Muscle of leg (tissue), 11 donors: ENCODE results near the gene IRX2. TPM values are rescaled to one million over a fixed set of nuclear protein-coding genes. Genes with fewer than 3 reads are reported as not detected.

Experiments
- DNase-seq: peaks from one replicate; pipeline ENCODE4 v3.0.0; 2013
- H3K27ac ChIP-seq: one replicate; pipeline ENCODE4 v1.5.1; 2013; ENCODE audit warnings: mild to moderate bottlenecking, low read length, control low read depth
- H3K27me3 ChIP-seq: one replicate; pipeline ENCODE4 v1.6.1; 2013; ENCODE audit warnings: low read length; ENCODE audit not compliant: control insufficient read depth, insufficient read depth
- H3K36me3 ChIP-seq: one replicate; pipeline ENCODE4 v1.6.1; 2013; ENCODE audit warnings: low read length; ENCODE audit not compliant: control insufficient read depth, insufficient read depth
- H3K4me1 ChIP-seq: one replicate; pipeline ENCODE4 v1.6.1; 2013; ENCODE audit warnings: low read length; ENCODE audit not compliant: control insufficient read depth, insufficient read depth
- H3K4me3 ChIP-seq: one replicate; pipeline ENCODE4 v1.5.1; 2013; ENCODE audit warnings: low read length, control low read depth
- H3K9me3 ChIP-seq: replicated peaks from 2 replicates; pipeline ENCODE4 v1.6.1; 2013; ENCODE audit warnings: low read depth, low read length; ENCODE audit not compliant: control insufficient read depth
- WGBS: methylation state at CpG from one replicate; pipeline ENCODE4 v1.1.5; 2013; ENCODE audit warnings: missing lambda C conversion rate; ENCODE audit not compliant: insufficient coverage; 5-methylcytosine and 5-hydroxymethylcytosine counted together
- polyA plus RNA-seq, 8 donors: library from polyadenylated mRNA; unstranded; fragments of 120-200 nt; gene quantifications; one replicate each; pipeline versions ENCODE4 v1.2.1 to v1.2.3, GENCODE V29; 2013; ENCODE audit warnings: inconsistent platforms in 1 of 8, low replicate concordance in 1 of 8; ENCODE audit not compliant: insufficient read length in 8 of 8, insufficient read depth in 1 of 8
- total RNA-seq: library from RNA; stranded (reverse); fragments of 120-200 nt; gene quantifications from one replicate; pipeline ENCODE4 v1.2.4, GENCODE V29; 2013

The IRX2 gene
- total and polyA plus RNA-seq, 9 donors = 0.07 to 10.9 (median 0.18) TPM; not detected in 1

GRCh38 chr5:2697446-2698200 is 53.9 kb downstream of the IRX2 start:
- peaks cover 8% of the 10 kb centered on the region for H3K27me3 ChIP-seq

GRCh38 chr5:2697041-2697440 is 54.4 kb downstream of the IRX2 start:
- H3K4me1 ChIP-seq = no peaks in the 10 kb centered on the region
- H3K9me3 ChIP-seq = no peaks in the 10 kb centered on the region
- DNase-seq = no peak
- H3K4me3 ChIP-seq = no peak overlapping the region
- no peak overlapping the region for H3K27ac ChIP-seq
- H3K27me3 ChIP-seq = peaks cover 7% of the 10 kb centered on the region
- 89% methylated on average over 3 of the region's 9 CpGs for WGBS
- no peaks in the 10 kb centered on the region for H3K36me3 ChIP-seq

More at GRCh38 chr5:2697446-2698200, 53.9 kb downstream of the IRX2 start:
- H3K4me3 ChIP-seq = no peak overlapping the region
- 84% methylated on average over 21 of the region's 23 CpGs for WGBS
- no peak overlapping the region for H3K27ac ChIP-seq
- H3K9me3 ChIP-seq = no peaks in the 10 kb centered on the region
- no peak for DNase-seq
- H3K36me3 ChIP-seq = no peaks in the 10 kb centered on the region
- H3K4me1 ChIP-seq = no peaks in the 10 kb centered on the region
